HG02588 (cell line): ENCODE results near the gene COL6A1.

Source experiments
- ATAC-seq: cut with Tn5 transposase; IDR thresholded peaks from one replicate; pipeline ENCODE4 v1.9.1; 2021; ENCODE audit warnings: mild to moderate bottlenecking, moderate library complexity; ENCODE audit not compliant: unreplicated experiment

COL6A1 gene

GRCh38 chr21:45993210-45994085 is 11.9 kb downstream of the COL6A1 start:
- ATAC-seq: no peak

DNA sequence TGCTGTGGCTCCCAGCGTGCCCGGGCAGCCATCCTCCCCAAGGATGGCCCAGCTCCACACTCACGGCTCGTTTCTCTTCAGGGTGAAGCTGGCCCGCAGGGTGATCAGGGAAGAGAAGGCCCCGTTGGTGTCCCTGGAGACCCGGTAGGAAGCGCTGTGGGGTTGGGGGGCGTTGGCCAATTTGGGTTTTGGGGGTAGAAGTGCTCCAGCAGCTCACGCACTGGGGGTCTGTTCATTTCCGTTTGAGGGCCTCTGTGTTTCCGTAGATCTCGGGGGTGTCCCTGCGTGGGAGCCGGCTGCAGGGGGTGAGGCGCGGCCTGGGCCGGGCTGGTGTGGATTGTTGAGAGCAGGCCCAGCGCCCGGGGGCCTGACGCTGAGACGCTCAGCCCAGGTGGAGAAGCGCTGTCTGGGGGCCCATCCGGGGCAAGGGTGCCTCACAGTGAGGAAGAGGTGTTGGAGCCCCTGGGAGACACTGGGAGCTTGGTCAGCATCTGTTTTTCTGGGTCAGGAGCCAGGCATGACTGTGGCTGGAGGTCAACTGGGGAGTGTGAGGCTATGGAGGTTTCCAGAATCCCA is 12.6 kb downstream of the COL6A1 start:
- no peak for ATAC-seq

GRCh38 chr21:45994759-45995685 is 13.5 kb downstream of the COL6A1 start:
- no peak for ATAC-seq

- no peak for ATAC-seq
These were observed 14.2 kb downstream of the COL6A1 start for GRCh38 chr21:45995686-45996179.

GRCh38 chr21:45996311-45997204 is 15.0 kb downstream of the COL6A1 start:
- ATAC-seq: no peak

GRCh38 chr21:45997205-45997494 is 15.6 kb downstream of the COL6A1 start:
- no peak for ATAC-seq

- no peak for ATAC-seq
These were observed 16.1 kb downstream of the COL6A1 start for GRCh38 chr21:45997495-45998275.

DNA sequence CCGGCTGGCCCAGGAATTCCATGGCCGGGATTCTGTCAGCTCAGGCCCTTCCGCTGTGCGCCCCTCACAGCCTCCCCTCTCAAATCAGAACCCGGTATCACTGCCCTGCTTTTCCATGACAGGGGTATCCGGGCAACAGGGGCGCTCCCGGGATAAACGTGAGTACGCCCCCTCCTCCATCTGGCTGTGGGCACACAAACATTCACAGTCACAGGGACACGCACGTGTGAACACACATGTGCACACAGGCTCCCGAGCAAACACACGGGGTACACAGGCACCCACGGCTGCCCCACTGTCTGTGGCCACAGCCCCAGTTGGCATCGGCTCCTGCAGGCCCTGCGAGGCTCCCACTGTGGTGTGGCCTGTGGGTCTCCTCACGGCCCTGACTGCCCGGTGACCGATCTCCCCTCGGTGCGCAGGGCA is 16.7 kb downstream of the COL6A1 start:
- no peak for ATAC-seq

DNA sequence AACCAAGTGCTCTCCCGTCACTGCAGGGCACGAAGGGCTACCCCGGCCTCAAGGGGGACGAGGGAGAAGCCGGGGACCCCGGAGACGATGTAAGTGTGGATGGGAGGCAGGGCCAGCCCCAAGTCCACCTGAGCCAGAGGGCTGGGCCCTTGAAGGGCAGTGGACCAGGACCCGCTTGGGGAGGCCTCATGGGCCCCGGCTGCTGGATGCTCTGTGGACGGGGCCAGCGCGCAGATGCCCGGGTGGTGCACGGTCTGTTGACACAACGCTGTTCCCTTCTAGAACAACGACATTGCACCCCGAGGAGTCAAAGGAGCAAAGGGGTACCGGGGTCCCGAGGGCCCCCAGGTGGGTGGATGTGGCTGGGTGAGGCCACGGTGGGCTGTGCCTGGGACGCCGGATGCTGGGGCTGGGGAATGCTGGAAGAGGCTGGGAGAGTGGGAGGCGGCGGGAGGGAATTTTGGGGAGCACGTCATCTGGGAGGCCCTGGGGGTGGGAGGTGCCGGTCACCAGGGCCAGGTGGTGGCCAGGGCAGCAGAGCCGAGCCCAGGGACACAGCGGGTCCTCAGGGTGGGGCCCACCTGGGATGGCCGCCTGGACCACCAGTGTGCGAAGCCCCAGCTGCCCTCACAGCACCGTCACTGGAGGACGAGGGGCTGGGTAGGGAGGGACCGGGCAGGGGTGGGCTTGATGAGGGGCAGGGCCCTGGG is 17.5 kb downstream of the COL6A1 start:
- no peak for ATAC-seq

GRCh38 chr21:45999581-46000181 is 18.1 kb downstream of the COL6A1 start:
- ATAC-seq: no peak

GRCh38 chr21:46000182-46000730 is 18.7 kb downstream of the COL6A1 start:
- ATAC-seq: no peak

DNA sequence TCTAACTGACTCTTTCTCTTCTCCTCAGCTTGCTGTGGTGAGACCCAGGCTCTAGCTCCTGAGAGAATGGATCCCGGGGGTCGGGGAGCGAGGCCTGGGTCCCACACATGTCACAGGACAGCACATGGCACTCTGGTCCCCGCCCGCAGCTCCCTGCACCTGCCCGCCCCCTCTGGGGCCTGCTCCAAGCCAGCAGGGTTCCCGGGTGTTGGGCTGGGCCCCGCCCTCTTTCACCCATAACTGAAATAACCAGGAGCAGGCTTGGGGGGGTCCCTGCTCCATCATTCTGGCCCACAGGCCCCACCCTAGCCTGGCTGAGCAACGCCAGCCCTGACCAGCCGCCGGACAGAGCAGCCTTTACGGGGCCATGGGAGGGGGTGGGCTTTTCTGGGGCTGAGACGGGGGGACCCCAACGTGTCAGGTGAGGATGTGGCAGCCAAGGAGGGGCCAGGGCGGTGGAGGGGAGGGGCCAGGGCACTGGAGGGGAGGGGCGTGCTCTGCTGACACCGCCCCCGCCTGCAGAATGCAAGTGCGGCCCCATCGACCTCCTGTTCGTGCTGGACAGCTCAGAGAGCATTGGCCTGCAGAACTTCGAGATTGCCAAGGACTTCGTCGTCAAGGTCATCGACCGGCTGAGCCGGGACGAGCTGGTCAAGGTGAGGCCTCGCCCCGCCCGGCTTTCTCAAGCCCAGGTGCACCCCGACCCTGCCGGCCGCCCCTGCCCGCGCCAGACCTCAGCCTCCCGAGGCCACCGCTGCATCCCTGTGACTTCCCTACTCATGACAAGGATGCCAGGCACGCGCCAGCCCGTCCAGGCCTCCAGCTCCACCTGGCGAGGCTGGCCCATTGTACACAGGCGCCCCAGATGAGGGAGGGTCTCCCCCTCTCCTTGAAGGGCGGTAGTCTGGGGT is 19.4 kb downstream of the COL6A1 start:
- no peak for ATAC-seq

- ATAC-seq: no peak
These were observed 20.5 kb downstream of the COL6A1 start for GRCh38 chr21:46001821-46002681.

GRCh38 chr21:46002841-46003574 is 21.4 kb downstream of the COL6A1 start:
- no peak for ATAC-seq

DNA sequence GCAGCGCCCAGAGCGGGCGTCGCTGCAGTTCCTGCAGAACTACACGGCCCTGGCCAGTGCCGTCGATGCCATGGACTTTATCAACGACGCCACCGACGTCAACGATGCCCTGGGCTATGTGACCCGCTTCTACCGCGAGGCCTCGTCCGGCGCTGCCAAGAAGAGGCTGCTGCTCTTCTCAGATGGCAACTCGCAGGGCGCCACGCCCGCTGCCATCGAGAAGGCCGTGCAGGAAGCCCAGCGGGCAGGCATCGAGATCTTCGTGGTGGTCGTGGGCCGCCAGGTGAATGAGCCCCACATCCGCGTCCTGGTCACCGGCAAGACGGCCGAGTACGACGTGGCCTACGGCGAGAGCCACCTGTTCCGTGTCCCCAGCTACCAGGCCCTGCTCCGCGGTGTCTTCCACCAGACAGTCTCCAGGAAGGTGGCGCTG is 22.0 kb downstream of the COL6A1 start:
- no peak for ATAC-seq
